OCI-LY7 (cell line): ENCODE measurements around the gene HS3ST3B1.

Experiments
- EZH2phosphoT487 ChIP-seq: fragments of 200-600 bp; sonication (generic); IDR thresholded peaks from 2 replicates; pipeline ENCODE4 v1.6.1; 2018; ENCODE audit warnings: low read depth, borderline replicate concordance, mild to moderate bottlenecking, mixed run types, antibody characterized with exemption, low read length, moderate library complexity, mixed read lengths
- TF ChIP-seq, protein P1 (sequence below): fragments of 200-600 bp; sonication (generic); conservative IDR thresholded peaks from 2 replicates; pipeline ENCODE4 v1.5.1; 2014; ENCODE audit warnings: mild to moderate bottlenecking, antibody characterized with exemption, low read length, moderate library complexity, mixed read lengths

DNA sequence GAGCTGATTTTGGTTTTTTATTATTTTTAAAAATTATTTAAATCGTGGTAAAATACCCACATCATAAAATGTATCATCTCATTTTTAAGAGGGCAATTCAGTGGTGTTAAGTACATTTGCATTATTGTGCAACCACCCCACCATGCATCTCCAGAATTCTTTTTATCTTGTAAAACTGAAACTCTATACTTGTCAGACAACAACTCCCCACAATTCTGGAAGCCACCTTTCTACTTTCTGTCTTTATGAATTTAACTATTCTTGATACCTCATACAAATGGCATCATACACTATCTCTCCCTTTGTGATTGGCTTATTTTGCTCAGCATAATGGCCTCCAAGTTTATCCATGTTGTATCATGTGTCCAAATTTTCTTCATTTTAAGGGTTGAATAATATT, 97.9 kb downstream of the HS3ST3B1 start:
- TF ChIP-seq, protein P1, sequence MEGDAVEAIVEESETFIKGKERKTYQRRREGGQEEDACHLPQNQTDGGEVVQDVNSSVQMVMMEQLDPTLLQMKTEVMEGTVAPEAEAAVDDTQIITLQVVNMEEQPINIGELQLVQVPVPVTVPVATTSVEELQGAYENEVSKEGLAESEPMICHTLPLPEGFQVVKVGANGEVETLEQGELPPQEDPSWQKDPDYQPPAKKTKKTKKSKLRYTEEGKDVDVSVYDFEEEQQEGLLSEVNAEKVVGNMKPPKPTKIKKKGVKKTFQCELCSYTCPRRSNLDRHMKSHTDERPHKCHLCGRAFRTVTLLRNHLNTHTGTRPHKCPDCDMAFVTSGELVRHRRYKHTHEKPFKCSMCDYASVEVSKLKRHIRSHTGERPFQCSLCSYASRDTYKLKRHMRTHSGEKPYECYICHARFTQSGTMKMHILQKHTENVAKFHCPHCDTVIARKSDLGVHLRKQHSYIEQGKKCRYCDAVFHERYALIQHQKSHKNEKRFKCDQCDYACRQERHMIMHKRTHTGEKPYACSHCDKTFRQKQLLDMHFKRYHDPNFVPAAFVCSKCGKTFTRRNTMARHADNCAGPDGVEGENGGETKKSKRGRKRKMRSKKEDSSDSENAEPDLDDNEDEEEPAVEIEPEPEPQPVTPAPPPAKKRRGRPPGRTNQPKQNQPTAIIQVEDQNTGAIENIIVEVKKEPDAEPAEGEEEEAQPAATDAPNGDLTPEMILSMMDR, result no peak
- no peak for TF ChIP-seq EZH2phosphoT487
